PC-3 (cell line): ENCODE results near the gene ZNF296.

ENCODE experiments used
- EZH2 ChIP-seq: fragments of 300-600 bp; sonication (generic); IDR thresholded peaks from one replicate; pipeline ENCODE4 v1.6.1; 2017; ENCODE audit warnings: antibody characterized with exemption, mild to moderate bottlenecking, low read length; ENCODE audit not compliant: unreplicated experiment
- TF ChIP-seq, protein P1 (sequence below): fragments of 300-600 bp; sonication (generic); conservative IDR thresholded peaks from 2 replicates; pipeline ENCODE4 v1.5.1; 2017; ENCODE audit warnings: antibody characterized with exemption, low read depth, mild to moderate bottlenecking, low read length

GRCh38 chr19:45091031-45091923 lies 15.0 kb upstream of the ZNF296 start:
- TF ChIP-seq, protein P1, sequence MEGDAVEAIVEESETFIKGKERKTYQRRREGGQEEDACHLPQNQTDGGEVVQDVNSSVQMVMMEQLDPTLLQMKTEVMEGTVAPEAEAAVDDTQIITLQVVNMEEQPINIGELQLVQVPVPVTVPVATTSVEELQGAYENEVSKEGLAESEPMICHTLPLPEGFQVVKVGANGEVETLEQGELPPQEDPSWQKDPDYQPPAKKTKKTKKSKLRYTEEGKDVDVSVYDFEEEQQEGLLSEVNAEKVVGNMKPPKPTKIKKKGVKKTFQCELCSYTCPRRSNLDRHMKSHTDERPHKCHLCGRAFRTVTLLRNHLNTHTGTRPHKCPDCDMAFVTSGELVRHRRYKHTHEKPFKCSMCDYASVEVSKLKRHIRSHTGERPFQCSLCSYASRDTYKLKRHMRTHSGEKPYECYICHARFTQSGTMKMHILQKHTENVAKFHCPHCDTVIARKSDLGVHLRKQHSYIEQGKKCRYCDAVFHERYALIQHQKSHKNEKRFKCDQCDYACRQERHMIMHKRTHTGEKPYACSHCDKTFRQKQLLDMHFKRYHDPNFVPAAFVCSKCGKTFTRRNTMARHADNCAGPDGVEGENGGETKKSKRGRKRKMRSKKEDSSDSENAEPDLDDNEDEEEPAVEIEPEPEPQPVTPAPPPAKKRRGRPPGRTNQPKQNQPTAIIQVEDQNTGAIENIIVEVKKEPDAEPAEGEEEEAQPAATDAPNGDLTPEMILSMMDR, result no peak
- TF ChIP-seq EZH2, result no peak
